ENCODE measurements around the gene NR4A2.

Gene NR4A2

GRCh38 chr2:156347431-156347830, 14.9 kb upstream of the NR4A2 start:
- FAIRE-seq, result no peak
- TF ChIP-seq POLR2AphosphoS5 (IDR thresholded peaks at IDR 0.05; ENCODE audit: low read depth, low read length), result no peak
- no peak for TF ChIP-seq TAF1 (IDR thresholded peaks at IDR 0.05; ENCODE audit: borderline replicate concordance, low read depth, low read length)
- no peak for TF ChIP-seq POLR2A (IDR thresholded peaks at IDR 0.05; ENCODE audit: low read depth, low read length)
- DNase-seq (ENCODE audit: insufficient read length), result no peak

- TF ChIP-seq POLR2AphosphoS5 (IDR thresholded peaks at IDR 0.05; ENCODE audit: low read depth, low read length), result no peak
- TF ChIP-seq POLR2A (IDR thresholded peaks at IDR 0.05; ENCODE audit: low read depth, low read length), result no peak
- no peak for TF ChIP-seq TAF1 (IDR thresholded peaks at IDR 0.05; ENCODE audit: borderline replicate concordance, low read depth, low read length)
- no peak for DNase-seq (ENCODE audit: insufficient read length)
- peak; percentile 24 for FAIRE-seq
Measured at GRCh38 chr2:156346731-156347130, 14.2 kb upstream of the NR4A2 start.

- FAIRE-seq (no peak), DNase-seq (ENCODE audit: insufficient read length) (no peak)
- TF ChIP-seq POLR2AphosphoS5 (IDR thresholded peaks at IDR 0.05; ENCODE audit: low read depth, low read length) (no peak), POLR2A (IDR thresholded peaks at IDR 0.05; ENCODE audit: low read depth, low read length) (no peak)
Measured at GRCh38 chr2:156345582-156345981, 13.1 kb upstream of the NR4A2 start.

- DNase-seq (ENCODE audit: insufficient read length), result no peak
- no peak for TF ChIP-seq TAF1 (IDR thresholded peaks at IDR 0.05; ENCODE audit: borderline replicate concordance, low read depth, low read length)
- no peak for TF ChIP-seq POLR2AphosphoS5 (IDR thresholded peaks at IDR 0.05; ENCODE audit: low read depth, low read length)
- TF ChIP-seq POLR2A (IDR thresholded peaks at IDR 0.05; ENCODE audit: low read depth, low read length), result no peak
- FAIRE-seq, result no peak
Measured at GRCh38 chr2:156343940-156344301, 11.4 kb upstream of the NR4A2 start.

GRCh38 chr2:156343096-156343939, 10.8 kb upstream of the NR4A2 start:
- DNase-seq (ENCODE audit: insufficient read length) (no peak), FAIRE-seq (peak; percentile 5)
- no peak for TF ChIP-seq POLR2A (IDR thresholded peaks at IDR 0.05; ENCODE audit: low read depth, low read length)
- TF ChIP-seq TAF1 (IDR thresholded peaks at IDR 0.05; ENCODE audit: borderline replicate concordance, low read depth, low read length), result no peak
- TF ChIP-seq POLR2AphosphoS5 (IDR thresholded peaks at IDR 0.05; ENCODE audit: low read depth, low read length), result no peak

- FAIRE-seq, result peak; percentile 70
- peak; percentile 70 for DNase-seq (ENCODE audit: insufficient read length)
- TF ChIP-seq TAF1 (IDR thresholded peaks at IDR 0.05; ENCODE audit: borderline replicate concordance, low read depth, low read length), result peak; percentile 64; the same call in 1 of the 2 replicates
- TF ChIP-seq POLR2AphosphoS5 (IDR thresholded peaks at IDR 0.05; ENCODE audit: low read depth, low read length), result no peak
- peak; percentile 61; the same call in 1 of the 2 replicates for TF ChIP-seq POLR2A (IDR thresholded peaks at IDR 0.05; ENCODE audit: low read depth, low read length)
Measured at GRCh38 chr2:156342254-156343095, 10.0 kb upstream of the NR4A2 start.

- DNase-seq (ENCODE audit: insufficient read length) (peak; percentile 71), FAIRE-seq (peak; percentile 98)
- peak; percentile 72 for TF ChIP-seq POLR2A (IDR thresholded peaks at IDR 0.05; ENCODE audit: low read depth, low read length)
- TF ChIP-seq TAF1 (IDR thresholded peaks at IDR 0.05; ENCODE audit: borderline replicate concordance, low read depth, low read length), result 0 out of 2 replicates have a peak, but pooled peaks have one; percentile 33
- TF ChIP-seq POLR2AphosphoS5 (IDR thresholded peaks at IDR 0.05; ENCODE audit: low read depth, low read length), result peak; percentile 81
Measured at GRCh38 chr2:156341452-156342253, 9.1 kb upstream of the NR4A2 start.

GRCh38 chr2:156340804-156341451, 8.4 kb upstream of the NR4A2 start:
- TF ChIP-seq POLR2AphosphoS5 (IDR thresholded peaks at IDR 0.05; ENCODE audit: low read depth, low read length) (no peak), TAF1 (IDR thresholded peaks at IDR 0.05; ENCODE audit: borderline replicate concordance, low read depth, low read length) (no peak), POLR2A (IDR thresholded peaks at IDR 0.05; ENCODE audit: low read depth, low read length) (no peak)
- no peak for DNase-seq (ENCODE audit: insufficient read length)
- peak; percentile 73 for FAIRE-seq

- TF ChIP-seq POLR2A (IDR thresholded peaks at IDR 0.05; ENCODE audit: low read depth, low read length) (no peak), POLR2AphosphoS5 (IDR thresholded peaks at IDR 0.05; ENCODE audit: low read depth, low read length) (no peak), TAF1 (IDR thresholded peaks at IDR 0.05; ENCODE audit: borderline replicate concordance, low read depth, low read length) (no peak)
- DNase-seq (ENCODE audit: insufficient read length) (no peak), FAIRE-seq (peak; percentile 77)
Measured at GRCh38 chr2:156340377-156340776, 7.9 kb upstream of the NR4A2 start.

- FAIRE-seq (no peak), DNase-seq (ENCODE audit: insufficient read length) (no peak)
- TF ChIP-seq TAF1 (IDR thresholded peaks at IDR 0.05; ENCODE audit: borderline replicate concordance, low read depth, low read length), result no peak
- no peak for TF ChIP-seq POLR2A (IDR thresholded peaks at IDR 0.05; ENCODE audit: low read depth, low read length)
Measured at GRCh38 chr2:156339865-156340264, 7.3 kb upstream of the NR4A2 start.
